Lower leg skin (tissue), 3 donors: ENCODE results near the gene TMEM235.

Source experiments
- CTCF ChIP-seq, 3 donors: fragments of 450-650 bp; IDR thresholded peaks; one replicate each; pipeline ENCODE4 v1.5.1; 2016; ENCODE audit warnings: antibody characterized with exemption in 3 of 3, mild to moderate bottlenecking in 3 of 3, moderate library complexity in 2 of 3
- POLR2A ChIP-seq, 2 donors: fragments of 450-650 bp; IDR thresholded peaks; one replicate each; pipeline ENCODE4 v1.6.1; 2016 to 2017; ENCODE audit warnings: antibody characterized with exemption in 2 of 2, mild to moderate bottlenecking in 1 of 2, moderate library complexity in 1 of 2

DNA sequence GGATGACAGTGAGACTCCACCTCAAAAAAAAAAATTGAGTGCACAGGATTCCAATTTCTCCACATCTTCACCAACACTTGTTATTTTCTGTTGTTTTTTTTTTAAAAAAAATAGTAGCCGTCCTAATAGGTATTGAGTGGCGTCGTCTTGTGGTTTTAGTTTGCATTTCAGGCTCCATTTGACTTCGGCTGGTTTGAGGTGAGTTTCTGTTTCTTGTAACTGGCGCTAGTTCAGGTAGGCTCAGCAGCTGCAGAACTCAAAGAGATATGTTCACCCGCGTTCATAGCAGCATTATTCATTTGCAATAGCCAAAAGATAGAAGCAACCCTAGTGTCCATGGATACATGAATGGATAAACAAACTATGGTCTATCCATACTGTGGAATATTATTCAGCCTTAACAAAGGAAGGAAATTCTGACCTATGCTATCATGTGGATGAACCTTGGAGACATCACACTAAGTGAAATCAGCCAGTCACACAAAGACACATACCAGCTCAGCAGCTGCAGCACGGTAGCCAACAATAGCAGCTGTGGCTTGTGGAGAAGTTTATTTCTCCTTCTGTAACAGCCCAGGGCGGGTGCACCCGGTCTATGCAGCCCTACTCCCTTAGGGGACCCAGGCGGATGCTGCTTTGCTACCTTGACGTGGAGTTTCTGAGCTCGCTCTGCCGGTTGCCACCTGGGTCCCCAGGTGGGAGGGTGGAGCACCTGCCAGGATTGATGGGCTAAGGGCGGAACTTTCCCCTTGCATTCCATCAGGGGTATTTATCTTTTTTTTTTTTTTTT lies 44.9 kb downstream of the TMEM235 start:
- TF ChIP-seq CTCF (IDR thresholded peaks at IDR 0.05) (no peak), POLR2A (IDR thresholded peaks at IDR 0.05) (no peak)
